ENCODE results near the gene HMX1.

The HMX1 gene

GRCh38 chr4:8854931-8855330, 16.7 kb downstream of the HMX1 start:
- no peak for DNase-seq

- no peak for DNase-seq
Measured at GRCh38 chr4:8854016-8854415, 17.6 kb downstream of the HMX1 start.

GRCh38 chr4:8853249-8853648, 18.4 kb downstream of the HMX1 start:
- DNase-seq: no peak

GRCh38 chr4:8852118-8852704, 19.4 kb downstream of the HMX1 start:
- no peak for DNase-seq

GRCh38 chr4:8851321-8852117, 20.1 kb downstream of the HMX1 start:
- DNase-seq: no peak

- DNase-seq: no peak
Measured at GRCh38 chr4:8850830-8851188, 20.8 kb downstream of the HMX1 start.

GRCh38 chr4:8850074-8850829, 21.4 kb downstream of the HMX1 start:
- DNase-seq: no peak

GRCh38 chr4:8849266-8850073, 22.2 kb downstream of the HMX1 start:
- DNase-seq: no peak

- DNase-seq: no peak
Measured at GRCh38 chr4:8848507-8849265, 23.0 kb downstream of the HMX1 start.

- no peak for DNase-seq
Measured at GRCh38 chr4:8847764-8848163, 23.9 kb downstream of the HMX1 start.

GRCh38 chr4:8847331-8847730, 24.3 kb downstream of the HMX1 start:
- DNase-seq: no peak

GRCh38 chr4:8846826-8847225, 24.8 kb downstream of the HMX1 start:
- DNase-seq: no peak

GRCh38 chr4:8846046-8846720, 25.5 kb downstream of the HMX1 start:
- no peak for DNase-seq

- DNase-seq: no peak
Measured at GRCh38 chr4:8844976-8845690, 26.5 kb downstream of the HMX1 start.

GRCh38 chr4:8843597-8843996, 28.0 kb downstream of the HMX1 start:
- DNase-seq: no peak

- no peak for DNase-seq
Measured at GRCh38 chr4:8842614-8843013, 29.0 kb downstream of the HMX1 start.

- no peak for DNase-seq
Measured at GRCh38 chr4:8841678-8842268, 29.9 kb downstream of the HMX1 start.

GRCh38 chr4:8840816-8841455, 30.7 kb downstream of the HMX1 start:
- DNase-seq: no peak

- no peak for DNase-seq
Measured at GRCh38 chr4:8840006-8840793, 31.4 kb downstream of the HMX1 start.
